Measurements from ENCODE around the gene MYO18A. TPM values are rescaled to one million over a fixed set of nuclear protein-coding genes. Genes with fewer than 3 reads are reported as not detected.

Gene MYO18A
- total RNA-seq, 2 donors from 2014 or later: 43.8 to 56.7 TPM

DNA sequence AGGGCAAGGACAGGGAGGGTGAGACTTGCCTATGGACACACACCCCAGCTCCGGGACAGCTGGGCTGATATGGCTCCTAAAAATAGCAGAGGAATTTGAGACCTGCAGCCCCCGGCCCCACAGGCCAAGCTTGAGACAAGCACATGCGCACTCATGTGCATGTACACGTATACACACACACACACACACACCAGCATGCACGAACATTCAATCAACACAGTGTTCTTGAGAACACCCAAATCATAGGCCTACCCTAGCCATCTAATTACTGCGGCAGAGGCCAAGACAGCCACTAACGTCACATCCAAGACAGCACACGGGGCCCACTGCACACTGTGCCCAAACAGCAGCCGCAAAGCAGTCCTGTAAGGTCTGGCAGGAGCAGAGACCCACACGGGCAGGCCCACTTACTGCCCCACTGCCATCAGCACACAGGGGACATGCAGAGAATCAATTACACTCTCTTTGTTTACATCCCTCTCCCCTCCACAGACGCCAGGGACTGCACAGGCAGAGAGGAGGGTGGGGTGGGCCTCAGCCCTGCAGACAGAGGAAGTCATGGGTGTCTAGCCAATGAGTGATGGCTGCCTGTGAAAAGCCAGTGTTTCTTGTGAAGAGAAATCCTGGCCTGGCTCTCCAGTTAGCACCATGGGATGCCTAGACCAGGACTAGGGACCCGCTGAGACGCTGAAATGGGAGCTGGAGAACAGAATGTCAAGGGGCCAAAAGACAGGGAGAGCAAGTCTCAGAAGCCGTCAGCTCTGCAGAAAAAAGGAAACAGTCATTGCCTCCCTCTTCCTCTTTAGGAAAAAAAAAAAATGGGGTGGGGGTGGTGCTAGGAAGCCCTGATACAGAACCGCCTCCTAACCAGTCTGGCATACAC lies 39.3 kb downstream of the MYO18A start:
- H3K27me3 Mint-ChIP-seq (ENCODE audit: insufficient read depth): no peaks in the 10 kb centered on the region
- Histone ChIP-seq H3K36me3 (ENCODE audit: control insufficient read depth, insufficient read depth, low read length) (no peaks in the 10 kb centered on the region), H3K4me1 (ENCODE audit: control insufficient read depth, insufficient read depth, low read length) (no peaks in the 10 kb centered on the region), H3K4me3 (ENCODE audit: low read length) (no peak overlapping the region), H3K9ac (ENCODE audit: extremely low read depth, low read length, poor library complexity, severe bottlenecking) (no peak overlapping the region), H3K9me3 (ENCODE audit: control insufficient read depth, low read length) (no peaks in the 10 kb centered on the region), H3K27me3 (ENCODE audit: control insufficient read depth, insufficient read depth, low read length, poor library complexity, severe bottlenecking) (no peaks in the 10 kb centered on the region), H3K27ac (ENCODE audit: low read depth, low read length) (peak overlapping the region; percentile 94)
- no peaks in the 10 kb centered on the region for H3K36me3 Mint-ChIP-seq (ENCODE audit: low read depth)
- peak overlapping the region; percentile 65 for H3K27ac Mint-ChIP-seq
- TF ChIP-seq CTCF (conservative IDR thresholded peaks at IDR 0.05): no peak
- no peaks in the 10 kb centered on the region for H3K9me3 Mint-ChIP-seq
- H3K4me1 Mint-ChIP-seq: peaks cover 17% of the 10 kb centered on the region
- H3K4me3 Mint-ChIP-seq: no peak overlapping the region
- no peak for DNase-seq
- WGBS, 2 experiments (ENCODE audit: insufficient coverage in 1 of 2, insufficient read length in 1 of 2): 81% methylated on average over 5 to 15 of the region's 15 CpGs

GRCh38 chr17:29140051-29140621 lies 40.1 kb downstream of the MYO18A start:
- Mint-ChIP-seq H3K4me3 (no peak overlapping the region), H3K9me3 (no peaks in the 10 kb centered on the region), H3K27me3 (ENCODE audit: insufficient read depth) (no peaks in the 10 kb centered on the region), H3K4me1 (peaks cover 12% of the 10 kb centered on the region), H3K27ac (no peak overlapping the region), H3K36me3 (ENCODE audit: low read depth) (no peaks in the 10 kb centered on the region)
- Histone ChIP-seq H3K27me3 (ENCODE audit: control insufficient read depth, insufficient read depth, low read length, poor library complexity, severe bottlenecking) (no peaks in the 10 kb centered on the region), H3K9me3 (ENCODE audit: control insufficient read depth, low read length) (no peaks in the 10 kb centered on the region), H3K9ac (ENCODE audit: extremely low read depth, low read length, poor library complexity, severe bottlenecking) (no peak overlapping the region), H3K4me1 (ENCODE audit: control insufficient read depth, insufficient read depth, low read length) (no peaks in the 10 kb centered on the region), H3K36me3 (ENCODE audit: control insufficient read depth, insufficient read depth, low read length) (no peaks in the 10 kb centered on the region), H3K4me3 (ENCODE audit: low read length) (no peak overlapping the region), H3K27ac (ENCODE audit: low read depth, low read length) (peak overlapping the region; percentile 94)
- peak; percentile 94 for DNase-seq
- WGBS, 2 experiments (ENCODE audit: insufficient coverage in 1 of 2, insufficient read length in 1 of 2): 29 to 40% methylated on average over 3 to 14 of the region's 14 CpGs
- no peak for TF ChIP-seq CTCF (conservative IDR thresholded peaks at IDR 0.05)

DNA sequence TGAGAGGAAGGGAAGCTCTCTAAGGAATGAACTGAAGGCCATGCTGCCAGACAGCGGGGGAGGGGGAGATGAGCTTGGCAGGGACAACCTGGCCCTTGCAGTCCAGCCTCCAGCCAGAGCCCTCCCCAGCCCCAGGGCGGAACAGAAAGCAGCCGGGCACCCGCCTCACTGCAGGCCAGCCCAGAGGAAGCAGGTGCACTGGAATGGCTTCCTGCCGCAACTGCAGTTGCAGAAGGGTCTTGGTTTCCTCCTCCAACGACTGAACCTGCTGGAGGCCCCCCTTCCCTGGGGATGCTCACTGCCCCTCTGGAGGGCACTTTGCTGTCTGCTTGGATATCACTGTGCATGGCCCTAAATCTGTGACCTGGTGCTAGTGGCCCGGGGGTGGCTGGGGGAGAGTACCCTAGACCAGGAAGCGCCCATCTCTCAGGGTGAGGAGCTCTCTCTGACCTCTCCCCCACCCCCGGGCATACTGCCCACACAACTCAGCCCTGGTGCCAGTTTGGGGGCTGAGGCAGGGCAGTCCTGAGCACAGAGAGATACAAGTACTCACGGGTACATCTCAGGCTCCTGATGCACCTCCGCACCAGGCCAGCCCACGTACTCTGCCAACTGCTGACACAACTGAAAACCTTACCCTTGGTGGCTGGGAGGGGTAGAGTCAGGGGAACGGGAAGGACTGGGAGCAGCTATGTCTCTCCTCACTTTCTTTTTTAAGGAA lies 41.1 kb downstream of the MYO18A start:
- Mint-ChIP-seq H3K36me3 (ENCODE audit: low read depth) (no peaks in the 10 kb centered on the region), H3K9me3 (no peaks in the 10 kb centered on the region), H3K4me3 (no peak overlapping the region), H3K27ac (no peak overlapping the region), H3K27me3 (ENCODE audit: insufficient read depth) (no peaks in the 10 kb centered on the region), H3K4me1 (peaks cover 12% of the 10 kb centered on the region)
- 89 to 91% methylated on average over 7 to 13 of the region's 13 CpGs for WGBS, 2 experiments (ENCODE audit: insufficient coverage in 1 of 2, insufficient read length in 1 of 2)
- no peaks in the 10 kb centered on the region for H3K9me3 ChIP-seq (ENCODE audit: control insufficient read depth, low read length)
- H3K4me3 ChIP-seq (ENCODE audit: low read length): no peak overlapping the region
- H3K9ac ChIP-seq (ENCODE audit: extremely low read depth, low read length, poor library complexity, severe bottlenecking): no peak overlapping the region
- no peak for TF ChIP-seq CTCF (conservative IDR thresholded peaks at IDR 0.05)
- no peaks in the 10 kb centered on the region for H3K27me3 ChIP-seq (ENCODE audit: control insufficient read depth, insufficient read depth, low read length, poor library complexity, severe bottlenecking)
- no peak overlapping the region for H3K27ac ChIP-seq (ENCODE audit: low read depth, low read length)
- no peak for DNase-seq
- H3K36me3 ChIP-seq (ENCODE audit: control insufficient read depth, insufficient read depth, low read length): no peaks in the 10 kb centered on the region
- H3K4me1 ChIP-seq (ENCODE audit: control insufficient read depth, insufficient read depth, low read length): no peaks in the 10 kb centered on the region

Data from endodermal cell (in vitro differentiated cells).